Measurements from ENCODE around the gene TXNDC17. TPM values are rescaled to one million over a fixed set of nuclear protein-coding genes. Genes with fewer than 3 reads are reported as not detected.
A peak's percentile ranks its signal among the peaks of the same experiment; 100 is the strongest.

Gene TXNDC17
- total RNA-seq, 2 donors from 2014 or later: 135 to 151 TPM

GRCh38 chr17:6636616-6637457, 4.0 kb upstream of the TXNDC17 start:
- Mint-ChIP-seq H3K36me3 (ENCODE audit: low read depth) (peaks cover 29% of the 10 kb centered on the region), H3K27ac (no peak overlapping the region), H3K4me1 (peaks cover 8% of the 10 kb centered on the region), H3K4me3 (no peak overlapping the region), H3K9me3 (peaks cover 6% of the 10 kb centered on the region), H3K27me3 (ENCODE audit: insufficient read depth) (no peaks in the 10 kb centered on the region)
- peaks cover 9% of the 10 kb centered on the region for H3K9me3 ChIP-seq (ENCODE audit: control insufficient read depth, low read length)
- TF ChIP-seq CTCF (conservative IDR thresholded peaks at IDR 0.05): no peak
- no peak for DNase-seq
- H3K4me1 ChIP-seq (ENCODE audit: control insufficient read depth, insufficient read depth, low read length): no peaks in the 10 kb centered on the region
- H3K27me3 ChIP-seq (ENCODE audit: control insufficient read depth, insufficient read depth, low read length, poor library complexity, severe bottlenecking): no peaks in the 10 kb centered on the region
- H3K4me3 ChIP-seq (ENCODE audit: low read length): no peak overlapping the region
- H3K27ac ChIP-seq (ENCODE audit: low read depth, low read length): no peak overlapping the region
- 90 to 92% methylated on average over 7 to 17 of the region's 17 CpGs for WGBS, 2 experiments (ENCODE audit: insufficient coverage in 1 of 2, insufficient read length in 1 of 2)
- H3K9ac ChIP-seq (ENCODE audit: extremely low read depth, low read length, poor library complexity, severe bottlenecking): no peak overlapping the region
- H3K36me3 ChIP-seq (ENCODE audit: control insufficient read depth, insufficient read depth, low read length): peaks cover 34% of the 10 kb centered on the region

- Mint-ChIP-seq H3K9me3 (peaks cover 6% of the 10 kb centered on the region), H3K27ac (no peak overlapping the region), H3K4me3 (no peak overlapping the region), H3K4me1 (peaks cover 10% of the 10 kb centered on the region), H3K27me3 (ENCODE audit: insufficient read depth) (no peaks in the 10 kb centered on the region), H3K36me3 (ENCODE audit: low read depth) (peaks cover 25% of the 10 kb centered on the region)
- H3K9ac ChIP-seq (ENCODE audit: extremely low read depth, low read length, poor library complexity, severe bottlenecking): no peak overlapping the region
- peaks cover 9% of the 10 kb centered on the region for H3K9me3 ChIP-seq (ENCODE audit: control insufficient read depth, low read length)
- H3K4me3 ChIP-seq (ENCODE audit: low read length): no peak overlapping the region
- peaks cover 32% of the 10 kb centered on the region for H3K36me3 ChIP-seq (ENCODE audit: control insufficient read depth, insufficient read depth, low read length)
- WGBS, 2 experiments (ENCODE audit: insufficient coverage in 1 of 2, insufficient read length in 1 of 2): 80 to 93% methylated on average over 2 to 6 of the region's 6 CpGs
- peaks cover 4% of the 10 kb centered on the region for H3K4me1 ChIP-seq (ENCODE audit: control insufficient read depth, insufficient read depth, low read length)
- no peaks in the 10 kb centered on the region for H3K27me3 ChIP-seq (ENCODE audit: control insufficient read depth, insufficient read depth, low read length, poor library complexity, severe bottlenecking)
- no peak for TF ChIP-seq CTCF (conservative IDR thresholded peaks at IDR 0.05)
- no peak overlapping the region for H3K27ac ChIP-seq (ENCODE audit: low read depth, low read length)
- DNase-seq: no peak
These were observed 3.4 kb upstream of the TXNDC17 start for GRCh38 chr17:6637458-6637840.

GRCh38 chr17:6638046-6638908, 2.6 kb upstream of the TXNDC17 start:
- 88 to 96% methylated on average over 11 to 24 of the region's 24 CpGs for WGBS, 2 experiments (ENCODE audit: insufficient coverage in 1 of 2, insufficient read length in 1 of 2)
- Histone ChIP-seq H3K4me3 (ENCODE audit: low read length) (no peak overlapping the region), H3K27me3 (ENCODE audit: control insufficient read depth, insufficient read depth, low read length, poor library complexity, severe bottlenecking) (no peaks in the 10 kb centered on the region), H3K36me3 (ENCODE audit: control insufficient read depth, insufficient read depth, low read length) (peaks cover 32% of the 10 kb centered on the region), H3K9me3 (ENCODE audit: control insufficient read depth, low read length) (peaks cover 6% of the 10 kb centered on the region), H3K27ac (ENCODE audit: low read depth, low read length) (no peak overlapping the region), H3K9ac (ENCODE audit: extremely low read depth, low read length, poor library complexity, severe bottlenecking) (no peak overlapping the region), H3K4me1 (ENCODE audit: control insufficient read depth, insufficient read depth, low read length) (peaks cover 8% of the 10 kb centered on the region)
- TF ChIP-seq CTCF (conservative IDR thresholded peaks at IDR 0.05): no peak
- no peak for DNase-seq
- peaks cover 24% of the 10 kb centered on the region for H3K36me3 Mint-ChIP-seq (ENCODE audit: low read depth)
- no peak overlapping the region for H3K27ac Mint-ChIP-seq
- peaks cover 12% of the 10 kb centered on the region for H3K4me1 Mint-ChIP-seq
- H3K27me3 Mint-ChIP-seq (ENCODE audit: insufficient read depth): no peaks in the 10 kb centered on the region
- peaks cover 6% of the 10 kb centered on the region for H3K9me3 Mint-ChIP-seq
- peak overlapping the region; percentile 89 for H3K4me3 Mint-ChIP-seq

Measured in endodermal cell (in vitro differentiated cells).